Measurements from ENCODE around the gene KCTD3. TPM values are rescaled to one million over a fixed set of nuclear protein-coding genes. Genes with fewer than 3 reads are reported as not detected.

Gene KCTD3
- total RNA-seq, 1 experiment from 2014 or later = 27.1 TPM

GRCh38 chr1:215599418-215600074 lies 32.4 kb downstream of the KCTD3 start:
- in situ Hi-C loops (cut with HindIII; ENCODE audit: low pct_unique_long_range_greater_than_20kb, low sequenced_read_pairs) = no loop called here
- DNase-seq (ENCODE audit: low read depth) = peak; percentile 28

GRCh38 chr1:215600258-215600792 lies 33.2 kb downstream of the KCTD3 start:
- no peak for DNase-seq (ENCODE audit: low read depth)
- in situ Hi-C loops (cut with HindIII; ENCODE audit: low pct_unique_long_range_greater_than_20kb, low sequenced_read_pairs) = no loop called here

GRCh38 chr1:215600867-215601266 lies 33.8 kb downstream of the KCTD3 start:
- in situ Hi-C loops (cut with HindIII; ENCODE audit: low pct_unique_long_range_greater_than_20kb, low sequenced_read_pairs) = no loop called here
- no peak for DNase-seq (ENCODE audit: low read depth)

- no peak for DNase-seq (ENCODE audit: low read depth)
- in situ Hi-C loops (cut with HindIII; ENCODE audit: low pct_unique_long_range_greater_than_20kb, low sequenced_read_pairs) = no loop called here
These were observed 34.2 kb downstream of the KCTD3 start for GRCh38 chr1:215601276-215601675.

GRCh38 chr1:215603319-215603718 lies 36.2 kb downstream of the KCTD3 start:
- no peak for DNase-seq (ENCODE audit: low read depth)
- in situ Hi-C loops (cut with HindIII; ENCODE audit: low pct_unique_long_range_greater_than_20kb, low sequenced_read_pairs) = no loop called here

- DNase-seq (ENCODE audit: low read depth) = no peak
- in situ Hi-C loops (cut with HindIII; ENCODE audit: low pct_unique_long_range_greater_than_20kb, low sequenced_read_pairs) = no loop called here
These were observed 38.0 kb downstream of the KCTD3 start for GRCh38 chr1:215605011-215605621.

GRCh38 chr1:215606036-215606435 lies 38.9 kb downstream of the KCTD3 start:
- DNase-seq (ENCODE audit: low read depth) = no peak
- in situ Hi-C loops (cut with HindIII; ENCODE audit: low pct_unique_long_range_greater_than_20kb, low sequenced_read_pairs) = no loop called here

- no peak for DNase-seq (ENCODE audit: low read depth)
- in situ Hi-C loops (cut with HindIII; ENCODE audit: low pct_unique_long_range_greater_than_20kb, low sequenced_read_pairs) = no loop called here
These were observed 39.6 kb downstream of the KCTD3 start for GRCh38 chr1:215606564-215607168.

- in situ Hi-C loops (cut with HindIII; ENCODE audit: low pct_unique_long_range_greater_than_20kb, low sequenced_read_pairs) = no loop called here
- DNase-seq (ENCODE audit: low read depth) = no peak
These were observed 40.3 kb downstream of the KCTD3 start for GRCh38 chr1:215607412-215607811.

GRCh38 chr1:215608646-215609045 lies 41.5 kb downstream of the KCTD3 start:
- no peak for DNase-seq (ENCODE audit: low read depth)
- in situ Hi-C loops (cut with HindIII; ENCODE audit: low pct_unique_long_range_greater_than_20kb, low sequenced_read_pairs) = no loop called here

GRCh38 chr1:215612391-215612790 lies 45.3 kb downstream of the KCTD3 start:
- no peak for DNase-seq (ENCODE audit: low read depth)
- in situ Hi-C loops (cut with HindIII; ENCODE audit: low pct_unique_long_range_greater_than_20kb, low sequenced_read_pairs) = no loop called here

- in situ Hi-C loops (cut with HindIII; ENCODE audit: low pct_unique_long_range_greater_than_20kb, low sequenced_read_pairs) = no loop called here
- DNase-seq (ENCODE audit: low read depth) = no peak
These were observed 50.9 kb downstream of the KCTD3 start for GRCh38 chr1:215617979-215618378.

- in situ Hi-C loops (cut with HindIII; ENCODE audit: low pct_unique_long_range_greater_than_20kb, low sequenced_read_pairs) = no loop called here
- DNase-seq (ENCODE audit: low read depth) = no peak
These were observed 56.1 kb downstream of the KCTD3 start for GRCh38 chr1:215623162-215623561.

GRCh38 chr1:215625949-215626348 lies 58.8 kb downstream of the KCTD3 start:
- in situ Hi-C loops (cut with HindIII; ENCODE audit: low pct_unique_long_range_greater_than_20kb, low sequenced_read_pairs) = no loop called here
- no peak for DNase-seq (ENCODE audit: low read depth)

- DNase-seq (ENCODE audit: low read depth) = no peak
- in situ Hi-C loops (cut with HindIII; ENCODE audit: low pct_unique_long_range_greater_than_20kb, low sequenced_read_pairs) = no loop called here
These were observed 63.9 kb downstream of the KCTD3 start for GRCh38 chr1:215631040-215631439.

GRCh38 chr1:215631489-215631888 lies 64.4 kb downstream of the KCTD3 start:
- in situ Hi-C loops (cut with HindIII; ENCODE audit: low pct_unique_long_range_greater_than_20kb, low sequenced_read_pairs) = no loop called here

GRCh38 chr1:215635827-215636226 lies 68.7 kb downstream of the KCTD3 start:
- DNase-seq (ENCODE audit: low read depth) = no peak
- in situ Hi-C loops (cut with HindIII; ENCODE audit: low pct_unique_long_range_greater_than_20kb, low sequenced_read_pairs) = no loop called here

More at GRCh38 chr1:215631489-215631888, 64.4 kb downstream of the KCTD3 start:
- DNase-seq (ENCODE audit: low read depth) = peak; percentile 41

- no peak for DNase-seq (ENCODE audit: low read depth)
- in situ Hi-C loops (cut with HindIII; ENCODE audit: low pct_unique_long_range_greater_than_20kb, low sequenced_read_pairs) = no loop called here
These were observed 69.3 kb downstream of the KCTD3 start for GRCh38 chr1:215636258-215636965.

GRCh38 chr1:215637041-215637573 lies 70.0 kb downstream of the KCTD3 start:
- DNase-seq (ENCODE audit: low read depth) = no peak
- in situ Hi-C loops (cut with HindIII; ENCODE audit: low pct_unique_long_range_greater_than_20kb, low sequenced_read_pairs) = no loop called here
